AG04450 (cell line): ENCODE data around the gene ZBED5. TPM values are rescaled to one million over a fixed set of nuclear protein-coding genes. Genes with fewer than 3 reads are reported as not detected.

Source experiments
- CTCF ChIA-PET: fragments of 300-600, 350-600 bp; formaldehyde crosslinking; extraction: SDS; loops from one replicate; lab custom pipeline; 2022; ENCODE audit warnings: antibody characterized with exemption, inconsistent platforms; lab: Charles Lee
- POLR2A ChIA-PET: fragments of 350-600 bp; formaldehyde crosslinking; extraction: SDS; loops from one replicate; lab custom pipeline; 2021; ENCODE audit warnings: antibody characterized with exemption, inconsistent platforms; lab: Yijun Ruan, JAX
- DNase-seq: peaks from one replicate; pipeline ENCODE4 v3.0.0-alpha.2; 2011; ENCODE audit warnings: low read depth, low spot score
- H3K27ac ChIP-seq: one replicate; pipeline ENCODE4 v1.5.1; 2012; ENCODE audit warnings: low read depth, low read length, control low read depth
- H3K27me3 ChIP-seq: one replicate; pipeline ENCODE4 v1.6.0; 2012; ENCODE audit warnings: low read length; ENCODE audit not compliant: control insufficient read depth, insufficient read depth
- H3K4me3 ChIP-seq: 2 replicates; pipeline ENCODE4 v1.5.1; 2011; ENCODE audit warnings: mild to moderate bottlenecking, low read depth, low read length, control low read depth
- H3K9me3 ChIP-seq: 2 replicates; pipeline ENCODE4 v1.5.1; 2012; ENCODE audit warnings: low read length; ENCODE audit not compliant: control insufficient read depth, insufficient read depth
- CTCF ChIP-seq: IDR thresholded peaks from 2 replicates; pipeline ENCODE4 v1.5.1; 2011; ENCODE audit warnings: low read depth, low read length, control low read depth, inconsistent platforms
- polyA plus RNA-seq: library from polyadenylated mRNA; depleted of rRNA; stranded (reverse); fragments of >200 nt; gene quantifications from 2 replicates; pipeline ENCODE4 v1.2.3, GENCODE V29; 2011

The ZBED5 gene
- polyA plus RNA-seq, 1 experiment = 87.7 TPM

GRCh38 chr11:10818594-10818993 lies 39.3 kb downstream of the ZBED5 start:
- no peaks in the 10 kb centered on the region for H3K9me3 ChIP-seq
- peak overlapping the region; percentile 71 for H3K27ac ChIP-seq
- no peak overlapping the region for H3K4me3 ChIP-seq
- POLR2A ChIA-PET = interaction anchor here (0.5 to 3.4 kb wide), 3 partner anchors 9 to 1350 kb away, joined by 3 to 40 read pairs (median 10); partner anchors contain the start of genes EIF4G2 and ZBED5
- DNase-seq = peak; percentile 70
- H3K27me3 ChIP-seq = no peaks in the 10 kb centered on the region
- CTCF ChIA-PET = interaction anchor here (1.8 kb wide), 1 partner anchor 9 kb away, joined by 10 read pairs; the partner anchor contains the start of gene EIF4G2
- TF ChIP-seq CTCF = no peak

- H3K4me3 ChIP-seq = no peak overlapping the region
- no peak overlapping the region for H3K27ac ChIP-seq
- TF ChIP-seq CTCF = no peak
- H3K9me3 ChIP-seq = no peaks in the 10 kb centered on the region
- ChIA-PET CTCF (interaction anchor here (1.1 kb wide), 1 partner anchor 120 kb away, joined by 3 read pairs; no protein-coding TSS in a partner anchor), POLR2A (no interaction called here)
- no peaks in the 10 kb centered on the region for H3K27me3 ChIP-seq
- no peak for DNase-seq
Measured at GRCh38 chr11:10813945-10814344, 43.9 kb downstream of the ZBED5 start.

- Histone ChIP-seq H3K9me3 (no peaks in the 10 kb centered on the region; the same call in 1 of the 2 replicates), H3K4me3 (peak overlapping the region; percentile 62), H3K27ac (peak overlapping the region; percentile 98), H3K27me3 (no peaks in the 10 kb centered on the region)
- ChIA-PET POLR2A (interaction anchor here (0.5 to 3.5 kb wide), 49 partner anchors 9 to 1196 kb away, joined by 3 to 146 read pairs (median 5); partner anchors contain the start of genes CTR9, IRAG1 and ZBED5), CTCF (interaction anchor here (0.9 to 2.4 kb wide), 8 partner anchors 9 to 218 kb away, joined by 3 to 12 read pairs (median 7); no protein-coding TSS in a partner anchor)
- no peak for TF ChIP-seq CTCF
- DNase-seq = peak; percentile 29
Measured at GRCh38 chr11:10809373-10810160, 48.3 kb downstream of the ZBED5 start.

- Histone ChIP-seq H3K27me3 (no peaks in the 10 kb centered on the region), H3K9me3 (no peaks in the 10 kb centered on the region; the same call in 1 of the 2 replicates), H3K27ac (peak within 1 kb of the TSS; percentile 98), H3K4me3 (peak within 1 kb of the TSS; percentile 93)
- no peak for TF ChIP-seq CTCF
- POLR2A ChIA-PET = interaction anchor here (0.5 to 3.5 kb wide), 54 partner anchors 8 to 1196 kb away, joined by 3 to 146 read pairs (median 5); partner anchors contain the start of genes CTR9, IRAG1 and ZBED5
- peak; percentile 98 for DNase-seq
- CTCF ChIA-PET = interaction anchor here (0.6 to 2.4 kb wide), 10 partner anchors 10 to 219 kb away, joined by 3 to 12 read pairs (median 6); no protein-coding TSS in a partner anchor
Measured at GRCh38 chr11:10808553-10809372, 49.1 kb downstream of the ZBED5 start, which contains the start of gene EIF4G2. Gene EIF4G2 (minus strand): TSS chr11:10808926.
